GM12872 (cell line): ENCODE results near the gene TMEM87A.

Experiments used
- CTCF ChIP-seq: IDR thresholded peaks from 3 replicates; pipeline ENCODE4 v1.5.1; 2011; ENCODE audit warnings: low read depth, mild to moderate bottlenecking, low read length, moderate library complexity; ENCODE audit not compliant: insufficient read depth

TMEM87A gene

GRCh38 chr15:42264795-42265194 is 8.4 kb downstream of the TMEM87A start:
- TF ChIP-seq CTCF = no peak

GRCh38 chr15:42253300-42253699 is 19.9 kb downstream of the TMEM87A start:
- no peak for TF ChIP-seq CTCF

DNA sequence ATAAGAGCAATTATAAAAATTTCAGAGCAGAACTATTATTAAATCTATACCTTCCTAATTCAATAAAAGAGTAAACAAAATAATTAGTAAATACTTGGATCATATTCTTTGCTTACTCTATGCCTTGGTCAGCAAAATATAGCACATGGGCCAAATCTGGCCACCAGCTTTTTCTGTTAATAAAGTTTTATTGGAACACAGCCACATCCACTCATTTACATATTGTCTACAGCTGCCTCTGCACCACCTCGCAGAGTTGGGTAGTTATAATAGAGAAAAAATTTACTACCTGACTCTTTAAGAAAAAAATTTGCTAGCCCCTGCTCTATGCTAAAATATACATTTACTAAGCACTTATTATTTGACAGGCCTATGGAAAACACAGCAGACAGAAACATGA is 32.4 kb downstream of the TMEM87A start:
- TF ChIP-seq CTCF = no peak

DNA sequence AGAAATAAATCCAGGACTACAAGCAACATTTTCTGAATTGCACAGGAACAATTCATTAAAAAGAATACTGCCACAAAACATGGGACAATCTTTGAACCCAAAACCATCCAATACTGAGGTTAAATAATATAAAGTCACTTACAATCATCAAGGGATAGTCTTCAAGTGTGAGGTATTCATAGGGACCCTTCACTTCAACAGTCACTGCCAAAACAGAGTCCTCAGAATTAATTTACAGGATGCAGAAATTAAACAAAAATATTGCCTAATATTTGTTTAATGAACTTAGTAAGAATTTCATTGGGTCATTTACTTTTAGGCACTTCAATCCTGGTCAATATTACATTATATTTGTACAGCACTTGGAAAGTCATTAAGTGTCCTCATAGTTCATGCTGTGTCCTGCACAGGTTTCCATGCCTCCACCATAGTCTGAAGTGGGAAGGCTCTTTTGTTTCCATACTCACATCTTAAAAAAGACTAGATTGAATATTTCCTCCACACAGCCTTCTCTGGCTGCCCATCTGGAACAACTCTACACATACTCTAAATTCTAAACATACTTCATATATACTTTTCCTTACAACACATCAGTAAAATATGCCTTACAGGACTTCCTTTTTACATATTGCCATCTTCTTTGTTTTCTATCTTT is 33.6 kb downstream of the TMEM87A start:
- no peak for TF ChIP-seq CTCF

DNA sequence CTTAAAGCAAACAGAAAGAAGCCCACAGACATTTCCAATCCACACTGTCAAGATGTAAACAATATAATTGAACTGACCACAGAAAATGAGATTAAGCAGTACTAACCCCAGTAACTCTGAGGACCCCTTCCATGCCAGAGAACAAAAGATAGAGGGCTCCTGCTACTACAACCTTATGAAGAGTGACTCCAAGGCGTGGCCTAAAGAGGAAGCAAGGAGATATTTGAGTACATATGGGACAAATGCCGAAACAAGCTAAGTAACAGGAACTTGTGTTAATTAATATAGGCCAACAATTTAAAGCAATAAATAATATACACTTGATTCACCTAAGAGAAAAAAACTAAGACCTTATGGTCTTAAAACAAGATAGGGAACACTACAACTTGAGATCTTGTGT is 40.1 kb downstream of the TMEM87A start:
- no peak for TF ChIP-seq CTCF

- TF ChIP-seq CTCF = no peak
Measured at GRCh38 chr15:42232606-42233005, 40.6 kb downstream of the TMEM87A start.

DNA sequence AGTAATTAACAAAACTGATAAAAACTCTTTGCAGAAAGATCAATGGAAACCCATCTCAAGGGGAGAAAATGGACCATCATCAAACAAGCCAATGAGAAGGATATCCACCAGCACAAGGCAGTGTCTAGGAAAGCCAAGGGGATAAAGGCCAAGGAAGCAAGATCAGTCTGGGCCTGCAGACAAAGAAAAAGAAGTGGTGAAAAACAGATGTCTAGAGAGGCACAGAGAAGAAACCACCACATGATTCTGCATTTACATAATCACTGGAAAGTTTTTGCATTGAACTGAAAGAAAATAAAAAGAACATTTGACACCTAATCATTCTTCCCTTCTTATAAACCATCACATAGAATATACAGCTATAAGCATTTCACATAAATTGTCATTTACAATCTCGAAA is 42.1 kb downstream of the TMEM87A start:
- TF ChIP-seq CTCF = no peak

DNA sequence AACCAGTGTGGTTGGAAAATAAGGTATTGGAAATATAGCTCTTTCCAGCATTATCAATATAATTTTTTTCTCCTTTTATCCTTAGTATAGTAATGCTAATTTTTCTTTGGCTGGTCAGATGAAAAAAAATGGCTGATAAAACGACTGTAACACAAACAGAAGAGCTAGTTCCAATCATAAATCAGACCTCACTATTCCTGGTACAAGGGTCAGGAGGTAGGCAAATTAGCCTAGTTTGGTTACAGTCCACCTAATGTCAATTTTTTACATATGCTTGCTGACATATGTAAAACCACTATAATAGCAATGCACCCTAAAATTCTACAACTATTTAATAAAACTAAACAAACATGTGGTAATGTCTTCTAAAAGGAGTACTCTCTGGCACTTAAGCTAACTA is 45.2 kb downstream of the TMEM87A start:
- TF ChIP-seq CTCF = no peak
